Measurements from ENCODE around the gene ALG3. TPM values are rescaled to one million over a fixed set of nuclear protein-coding genes. Genes with fewer than 3 reads are reported as not detected.

ALG3 gene
- total and polyA plus RNA-seq, 8 donors, result 24.7 to 57.2 (median 30.8) TPM

DNA sequence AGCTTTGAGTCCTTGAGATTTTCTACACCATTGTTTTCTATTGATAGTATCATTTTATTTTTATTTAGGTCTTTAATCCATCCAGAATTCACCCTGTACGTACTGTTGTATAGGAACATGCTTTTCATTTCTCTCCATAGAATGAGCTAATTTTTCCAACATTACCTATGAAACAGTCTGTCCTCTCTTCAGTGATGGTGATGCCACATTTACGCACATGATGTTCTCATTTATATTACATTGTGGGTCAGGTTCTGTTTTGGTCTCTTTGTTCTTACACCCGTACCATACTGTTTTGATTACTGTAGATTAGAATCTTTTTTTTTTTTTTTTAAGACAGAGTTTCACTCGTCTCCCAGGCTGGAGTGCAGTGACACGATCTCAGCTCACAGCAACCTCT, 37.0 kb downstream of the ALG3 start:
- H3K4me1 ChIP-seq, result no peaks in the 10 kb centered on the region
- intact Hi-C loops (cut with DNase I), result no loop called here
- no peak for ATAC-seq
- H3K36me3 ChIP-seq, result no peaks in the 10 kb centered on the region
- H3K27me3 ChIP-seq, result peaks cover 0 to 4% of the 10 kb centered on the region in 2 donors
- H3K4me3 ChIP-seq, result no peak overlapping the region
- TF ChIP-seq, protein P1, sequence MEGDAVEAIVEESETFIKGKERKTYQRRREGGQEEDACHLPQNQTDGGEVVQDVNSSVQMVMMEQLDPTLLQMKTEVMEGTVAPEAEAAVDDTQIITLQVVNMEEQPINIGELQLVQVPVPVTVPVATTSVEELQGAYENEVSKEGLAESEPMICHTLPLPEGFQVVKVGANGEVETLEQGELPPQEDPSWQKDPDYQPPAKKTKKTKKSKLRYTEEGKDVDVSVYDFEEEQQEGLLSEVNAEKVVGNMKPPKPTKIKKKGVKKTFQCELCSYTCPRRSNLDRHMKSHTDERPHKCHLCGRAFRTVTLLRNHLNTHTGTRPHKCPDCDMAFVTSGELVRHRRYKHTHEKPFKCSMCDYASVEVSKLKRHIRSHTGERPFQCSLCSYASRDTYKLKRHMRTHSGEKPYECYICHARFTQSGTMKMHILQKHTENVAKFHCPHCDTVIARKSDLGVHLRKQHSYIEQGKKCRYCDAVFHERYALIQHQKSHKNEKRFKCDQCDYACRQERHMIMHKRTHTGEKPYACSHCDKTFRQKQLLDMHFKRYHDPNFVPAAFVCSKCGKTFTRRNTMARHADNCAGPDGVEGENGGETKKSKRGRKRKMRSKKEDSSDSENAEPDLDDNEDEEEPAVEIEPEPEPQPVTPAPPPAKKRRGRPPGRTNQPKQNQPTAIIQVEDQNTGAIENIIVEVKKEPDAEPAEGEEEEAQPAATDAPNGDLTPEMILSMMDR (IDR thresholded peaks at IDR 0.05), result no peak
- no peaks in the 10 kb centered on the region for H3K9me3 ChIP-seq
- H3K27ac ChIP-seq, result no peak overlapping the region
- DNase-seq, result no peak

DNA sequence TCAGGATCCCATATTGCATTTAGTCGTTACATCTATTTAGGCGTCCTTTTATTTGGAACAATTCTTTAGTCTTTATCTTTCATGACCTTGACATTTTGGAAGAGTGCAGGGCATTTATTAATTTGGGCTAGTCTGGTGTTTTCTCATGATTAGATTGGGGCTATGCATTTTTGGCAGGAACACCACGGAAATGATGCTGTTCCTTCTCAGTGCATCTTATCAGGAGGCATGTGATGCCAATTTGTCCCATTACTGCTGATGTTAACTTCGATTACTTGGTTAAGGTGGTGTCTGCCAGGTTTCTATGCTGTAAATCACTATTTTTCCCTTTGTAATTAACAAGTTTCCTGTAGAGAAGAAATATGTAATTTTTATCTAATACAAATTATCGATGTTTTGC, 37.5 kb downstream of the ALG3 start:
- intact Hi-C loops (cut with DNase I), result no loop called here
- H3K4me3 ChIP-seq, result no peak overlapping the region
- no peaks in the 10 kb centered on the region for H3K27me3 ChIP-seq
- DNase-seq (no peak), ATAC-seq (no peak)
- H3K9me3 ChIP-seq, result no peaks in the 10 kb centered on the region
- no peaks in the 10 kb centered on the region for H3K36me3 ChIP-seq
- H3K27ac ChIP-seq, result no peak overlapping the region
- no peaks in the 10 kb centered on the region for H3K4me1 ChIP-seq
- TF ChIP-seq, protein P1 (IDR thresholded peaks at IDR 0.05), result no peak

DNA sequence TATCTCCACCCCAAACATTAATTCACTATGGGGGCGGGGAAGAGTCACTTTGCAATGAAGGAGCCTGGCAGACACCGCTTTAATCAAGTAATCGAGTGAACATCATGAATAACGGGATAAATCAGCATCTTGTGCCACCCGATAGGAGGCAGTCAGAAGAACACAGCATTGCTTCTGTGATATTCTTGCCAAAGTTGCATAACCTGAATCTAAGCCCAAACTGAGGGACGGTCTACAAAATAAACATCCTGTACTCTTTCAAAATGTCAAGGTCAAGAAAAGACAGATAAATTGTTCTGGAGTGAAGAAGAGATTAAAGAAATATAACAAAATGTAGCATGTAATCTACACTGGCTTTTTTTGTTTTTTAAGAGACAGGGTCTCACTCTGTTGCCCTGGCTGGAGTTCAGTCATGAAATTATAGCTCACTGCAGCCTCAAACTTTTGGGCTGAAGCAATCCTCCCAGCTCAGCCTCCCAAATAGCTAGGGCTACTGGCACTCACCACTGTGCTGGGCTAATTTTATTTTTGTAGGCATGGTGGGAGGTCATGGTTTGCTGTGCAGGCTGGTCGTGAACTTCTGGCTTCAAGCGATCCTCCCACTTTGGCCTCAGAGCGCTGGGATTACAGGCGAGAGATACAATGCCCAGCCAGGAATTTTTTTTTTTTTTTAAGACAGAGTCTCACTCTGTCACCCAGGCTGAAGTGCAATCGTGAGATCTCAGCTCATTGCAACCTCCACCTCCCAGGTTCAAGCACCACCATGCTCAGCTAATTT, 39.4 kb downstream of the ALG3 start:
- intact Hi-C loops (cut with DNase I), result no loop called here
- DNase-seq, result no peak

DNA sequence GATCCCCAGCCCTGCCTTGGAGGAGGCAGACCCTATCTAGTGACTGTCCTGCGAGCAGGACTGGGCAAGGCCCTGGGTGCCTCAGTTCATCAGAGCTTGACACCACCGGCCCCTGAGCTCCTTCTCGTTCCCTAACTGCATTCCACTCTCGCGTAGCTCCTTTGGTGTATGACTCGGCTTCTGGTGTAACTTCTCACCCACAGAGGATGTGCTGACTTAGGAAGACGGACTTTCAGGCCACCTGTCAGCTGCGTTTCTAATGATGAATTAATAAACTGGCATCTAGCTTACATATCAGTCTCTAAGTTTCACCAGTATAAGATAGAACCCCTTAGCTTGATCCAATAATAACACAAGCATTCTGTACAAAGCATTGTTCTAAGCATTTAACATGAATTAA, 45.2 kb downstream of the ALG3 start:
- no peak for ATAC-seq
- Histone ChIP-seq H3K4me3 (no peak overlapping the region), H3K9me3 (no peaks in the 10 kb centered on the region), H3K4me1 (no peaks in the 10 kb centered on the region), H3K36me3 (no peaks in the 10 kb centered on the region), H3K27ac (no peak overlapping the region), H3K27me3 (no peaks in the 10 kb centered on the region)
- TF ChIP-seq, protein P1 (IDR thresholded peaks at IDR 0.05), result no peak
- peak in 1 of 4 donors; percentile 22 for DNase-seq
- intact Hi-C loops (cut with DNase I), result no loop called here

More for the DNA sequence above, 39.4 kb downstream of the ALG3 start:
- Histone ChIP-seq H3K4me1 (no peaks in the 10 kb centered on the region), H3K36me3 (no peaks in the 10 kb centered on the region), H3K27ac (no peak overlapping the region), H3K4me3 (no peak overlapping the region), H3K9me3 (no peaks in the 10 kb centered on the region), H3K27me3 (no peaks in the 10 kb centered on the region)
- ATAC-seq, result no peak
- TF ChIP-seq, protein P1 (IDR thresholded peaks at IDR 0.05), result no peak

DNA sequence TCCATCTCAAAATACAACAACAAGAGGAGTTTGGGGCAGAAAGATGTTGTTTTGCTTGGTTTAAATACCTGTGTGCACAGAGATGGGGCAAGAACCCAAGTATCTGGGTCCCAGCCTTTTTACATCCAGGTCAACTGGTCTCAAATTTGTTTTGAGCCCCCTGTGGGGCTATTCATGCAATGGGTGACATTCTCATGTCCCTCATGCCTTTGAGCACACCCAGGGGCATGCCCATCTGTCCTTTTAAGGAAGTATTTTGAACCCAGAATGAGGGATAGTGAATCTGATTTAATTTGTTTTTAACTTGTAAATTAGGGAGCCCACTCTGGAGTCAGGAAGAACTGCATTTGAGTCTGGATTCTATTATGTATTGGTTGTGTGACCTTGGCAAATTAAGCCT, 47.9 kb downstream of the ALG3 start:
- Histone ChIP-seq H3K4me3 (no peak overlapping the region), H3K9me3 (no peaks in the 10 kb centered on the region), H3K4me1 (no peaks in the 10 kb centered on the region), H3K36me3 (peaks cover 0 to 9% of the 10 kb centered on the region in 2 donors), H3K27ac (no peak overlapping the region), H3K27me3 (no peaks in the 10 kb centered on the region)
- DNase-seq (no peak), ATAC-seq (no peak)
- intact Hi-C loops (cut with DNase I), result no loop called here
- TF ChIP-seq, protein P1 (IDR thresholded peaks at IDR 0.05), result no peak
